Testis (tissue), 5 donors: ENCODE data around the gene GSTA5. TPM values are rescaled to one million over a fixed set of nuclear protein-coding genes. Genes with fewer than 3 reads are reported as not detected.

ENCODE experiments used
- DNase-seq: peaks from one replicate; pipeline ENCODE4 v3.0.0-alpha.2; 2019
- H3K27ac ChIP-seq, 2 donors: fragments of 200-600 bp; sonication (generic); one replicate each; pipeline ENCODE4 v1.5.1; 2019
- H3K27me3 ChIP-seq: fragments of 200-600 bp; sonication (generic); one replicate; pipeline ENCODE4 v1.5.1; 2019
- H3K36me3 ChIP-seq: fragments of 200-600 bp; sonication (generic); one replicate; pipeline ENCODE4 v1.5.1; 2017; ENCODE audit warnings: low read depth; ENCODE audit errors: missing control alignments
- H3K4me1 ChIP-seq: fragments of 200-600 bp; sonication (generic); one replicate; pipeline ENCODE4 v1.5.1; 2019
- H3K4me3 ChIP-seq, 2 donors: fragments of 200-600 bp; sonication (generic); one replicate each; pipeline ENCODE4 v1.5.1; 2017 to 2019
- H3K9me3 ChIP-seq: fragments of 200-600 bp; sonication (generic); one replicate; pipeline ENCODE4 v1.5.1; 2017
- CTCF ChIP-seq, 3 experiments: fragments of 450-650 bp in 2 of 3; fragments of 200-600 bp in 1 of 3; sonication (generic) in 1 of 3; IDR thresholded peaks; one replicate each; pipeline ENCODE4 v1.5.1; 2016 to 2019; ENCODE audit warnings: antibody characterized with exemption in 3 of 3, mild to moderate bottlenecking in 2 of 3, moderate library complexity in 1 of 3
- POLR2A ChIP-seq: fragments of 450-650 bp; IDR thresholded peaks from one replicate; pipeline ENCODE4 v1.6.1; 2017; ENCODE audit warnings: antibody characterized with exemption, mild to moderate bottlenecking, moderate library complexity
- WGBS, 2 donors: methylation state at CpG; one replicate each; pipeline ENCODE4 v1.1.5; 2018; 5-methylcytosine and 5-hydroxymethylcytosine counted together
- intact Hi-C: fragments of 100-400 bp; cut with DNase I; formaldehyde crosslinking; loops from one replicate; pipeline ENCODE4 v1.15.1; 2023; ENCODE audit warnings: low total_unique reads
- long read RNA-seq, 2 donors: transcript quantifications; one replicate each; lab custom pipeline, GENCODE V29; 2026
- polyA plus RNA-seq: library from polyadenylated mRNA; stranded (reverse); fragments of 350-450 nt; fragmentation: Illumina TruSeq; extraction: RNeasy Lipid Tissue Mini Kit (QIAGEN cat#74804); gene quantifications from one replicate; pipeline ENCODE4 v1.2.3, GENCODE V29; 2014; ENCODE audit warnings: low read depth, low replicate concordance; ENCODE audit not compliant: insufficient read depth
- total RNA-seq, 2 donors: library from RNA; depleted of rRNA; stranded (reverse); fragments of >200 nt; gene quantifications; one replicate each; pipeline ENCODE4 v1.2.3, GENCODE V29; 2016

Gene GSTA5
- total RNA-seq = not detected
- polyA plus RNA-seq = not detected
- long read RNA-seq, donor 1 = 0 reads
- long read RNA-seq, donor 2 = 0 reads

- Histone ChIP-seq H3K4me1 (peaks cover 1% of the 10 kb centered on the region), H3K4me3 (no peak within 1 kb of the TSS), H3K9me3 (no peaks in the 10 kb centered on the region), H3K27ac (no peak within 1 kb of the TSS), H3K27me3 (no peaks in the 10 kb centered on the region), H3K36me3 (no peaks in the 10 kb centered on the region)
- no peak for DNase-seq
- 84 to 85% methylated on average over 5 of the region's 5 CpGs for WGBS, 2 donors
- intact Hi-C loops = no loop called here
- TF ChIP-seq POLR2A = no peak
- TF ChIP-seq CTCF (IDR thresholded peaks at IDR 0.05) = no peak
Measured at GRCh38 chr6:52840763-52841585, at the start of gene GSTA5. GSTA5 (minus strand) TSS chr6:52840813.

- no peaks in the 10 kb centered on the region for H3K9me3 ChIP-seq
- no peak for TF ChIP-seq POLR2A
- TF ChIP-seq CTCF (IDR thresholded peaks at IDR 0.05) = no peak
- H3K4me3 ChIP-seq = no peak overlapping the region
- DNase-seq = no peak
- 82 to 95% methylated on average over 3 of the region's 3 CpGs for WGBS, 2 donors
- intact Hi-C loops = no loop called here
- H3K36me3 ChIP-seq = no peaks in the 10 kb centered on the region
- H3K27ac ChIP-seq = peak overlapping the region in 1 of 2 donors; percentile 30
- no peaks in the 10 kb centered on the region for H3K27me3 ChIP-seq
- peaks cover 14% of the 10 kb centered on the region for H3K4me1 ChIP-seq
Measured at GRCh38 chr6:52890018-52890417, 49.4 kb upstream of the GSTA5 start.

GRCh38 chr6:52887910-52888524, 47.4 kb upstream of the GSTA5 start:
- no peak overlapping the region for H3K4me3 ChIP-seq
- peaks cover 4% of the 10 kb centered on the region for H3K4me1 ChIP-seq
- TF ChIP-seq POLR2A (no peak), CTCF (IDR thresholded peaks at IDR 0.05) (no peak)
- WGBS, 2 donors = 73 to 79% methylated on average over 3 of the region's 3 CpGs
- no peaks in the 10 kb centered on the region for H3K27me3 ChIP-seq
- no peaks in the 10 kb centered on the region for H3K36me3 ChIP-seq
- H3K9me3 ChIP-seq = no peaks in the 10 kb centered on the region
- H3K27ac ChIP-seq = no peak overlapping the region
- intact Hi-C loops = no loop called here
- no peak for DNase-seq

GRCh38 chr6:52881996-52882841, 41.6 kb upstream of the GSTA5 start:
- H3K36me3 ChIP-seq = no peaks in the 10 kb centered on the region
- TF ChIP-seq CTCF (IDR thresholded peaks at IDR 0.05) (peak; percentile 64 to 81 (median 79)), POLR2A (no peak)
- peak overlapping the region; percentile 50 to 60 for H3K4me3 ChIP-seq
- peak overlapping the region; percentile 71 to 79 for H3K27ac ChIP-seq
- no peaks in the 10 kb centered on the region for H3K27me3 ChIP-seq
- intact Hi-C loops = no loop called here
- peak; percentile 88 for DNase-seq
- H3K4me1 ChIP-seq = peaks cover 15% of the 10 kb centered on the region
- H3K9me3 ChIP-seq = no peaks in the 10 kb centered on the region
- 17% methylated on average over 16 to 18 of the region's 18 CpGs for WGBS, 2 donors
